NCI-H1092 (cell line): ENCODE measurements around the gene TRIM68.

Source experiments
- DNase-seq: peaks from one replicate; lab custom pipeline; 2025; lab: John Stamatoyannopoulos, UW

Gene TRIM68

DNA sequence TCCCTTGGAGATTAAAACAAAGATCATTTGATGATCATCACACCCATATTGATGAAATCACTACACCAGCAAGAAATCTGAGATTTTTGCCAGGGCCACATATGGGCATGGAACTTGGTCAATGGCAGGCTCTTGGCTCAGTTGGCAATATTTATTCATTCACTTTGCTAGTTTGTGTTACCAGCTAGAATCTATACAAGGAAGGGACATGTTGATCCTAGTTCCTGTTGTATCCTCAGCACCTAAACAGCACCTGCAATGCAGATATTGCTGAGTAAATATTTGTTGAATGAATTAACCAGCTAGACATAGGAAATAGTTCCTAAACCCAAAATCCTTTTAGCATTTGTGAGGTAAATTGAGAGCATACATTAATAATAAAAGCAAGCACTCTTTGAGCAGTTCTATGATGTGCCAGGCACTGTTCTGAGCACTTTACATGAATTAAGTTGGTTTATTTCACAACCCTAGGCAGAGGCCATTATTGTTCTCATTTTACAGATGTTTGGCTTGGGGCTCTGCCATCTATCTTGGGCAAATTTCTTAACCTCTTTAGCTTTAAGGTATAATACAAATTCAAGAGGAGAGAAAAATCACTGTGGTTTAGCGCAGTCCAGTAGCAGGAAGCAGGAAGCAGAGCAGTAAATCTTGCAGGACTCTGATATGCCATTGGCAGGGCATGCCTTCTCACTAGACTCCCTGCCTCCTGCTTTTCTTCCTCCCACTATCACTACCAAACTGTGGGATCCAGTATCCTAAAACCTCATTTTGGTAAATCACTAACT is 1.6 kb downstream of the TRIM68 start:
- DNase-seq = peak; percentile 38

DNA sequence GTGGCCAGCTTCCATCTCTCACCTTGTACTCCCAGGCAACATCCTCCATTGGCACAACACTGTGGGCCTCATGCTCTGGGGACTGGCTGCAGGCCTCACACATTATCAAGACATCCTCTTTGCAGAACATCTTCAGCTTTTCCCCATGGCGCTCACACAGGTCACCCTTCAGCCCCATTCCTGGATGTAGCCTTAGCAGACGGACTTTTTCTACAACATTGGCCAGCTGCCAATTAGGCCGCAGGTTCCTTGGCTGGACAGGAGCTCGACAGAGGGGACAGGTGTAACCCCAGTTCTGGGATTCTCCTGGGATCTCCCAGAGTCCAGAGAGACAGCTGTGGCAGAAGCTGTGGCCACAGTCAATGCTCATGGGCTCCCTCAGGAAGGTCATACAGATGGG is 3.0 kb downstream of the TRIM68 start:
- DNase-seq = no peak

DNA sequence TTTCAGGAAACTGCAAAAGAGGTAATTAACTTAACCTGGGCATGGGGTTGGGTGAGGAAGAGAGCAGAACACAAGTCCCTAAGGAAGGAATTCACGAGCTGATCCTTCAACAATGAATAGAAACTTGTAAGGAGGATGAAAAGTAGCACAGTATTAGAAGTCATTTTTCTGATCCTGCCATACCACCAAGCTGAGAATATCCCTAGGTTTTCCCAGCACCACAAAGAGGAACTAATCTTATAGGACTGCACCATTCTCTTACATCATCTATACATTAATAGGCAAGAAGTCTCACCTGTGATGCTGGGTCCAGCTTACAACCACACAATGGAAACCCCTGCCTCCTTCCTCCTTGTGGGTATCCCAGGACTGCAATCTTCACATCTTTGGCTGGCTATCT is 14.3 kb downstream of the TRIM68 start, which contains the start of gene OR52I1:
OR52I1 (plus strand) TSS at position 301 of the 400 bp plus-strand sequence; CDS start at position 301, 0 bp downstream.
- DNase-seq = no peak

DNA sequence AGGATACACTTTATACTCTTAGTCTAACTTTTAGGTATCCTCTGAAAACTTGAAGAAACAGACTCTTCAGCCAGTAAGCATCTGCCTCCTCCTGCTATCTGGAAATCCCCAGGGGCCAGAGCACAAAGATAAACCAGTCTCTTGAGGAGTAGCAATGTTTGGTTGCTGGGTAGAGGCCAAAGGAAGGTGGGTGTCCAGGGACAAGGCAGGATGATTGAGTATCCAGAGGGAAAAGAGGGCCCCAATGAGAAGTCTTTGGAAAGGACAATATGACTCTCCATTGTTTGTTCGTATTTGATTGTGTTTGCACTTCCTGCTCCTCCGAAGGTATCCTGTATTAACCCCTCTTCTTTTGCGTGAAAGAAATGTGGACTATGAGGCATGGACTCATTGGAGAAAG is 19.0 kb downstream of the TRIM68 start:
- no peak for DNase-seq

DNA sequence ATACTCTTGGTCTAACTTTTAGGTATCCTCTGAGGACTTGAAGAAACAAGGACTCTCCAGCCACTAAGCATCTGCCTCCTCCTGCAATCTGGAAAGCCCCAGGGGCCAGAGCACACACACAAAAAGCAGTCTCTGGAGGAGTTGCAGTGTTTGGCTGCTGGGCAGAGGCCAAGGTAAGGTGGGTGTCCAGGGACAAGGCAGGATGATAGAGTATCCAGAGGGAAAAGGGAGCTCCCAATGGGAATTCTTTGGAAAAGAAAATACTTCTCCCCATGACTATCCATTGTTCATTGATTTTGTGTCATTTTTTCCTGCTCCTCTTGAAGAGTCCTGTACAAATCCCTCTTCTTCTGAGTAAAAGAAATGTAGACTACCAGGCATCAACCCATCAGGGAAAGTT is 26.6 kb downstream of the TRIM68 start, which contains the start of gene OR52I2:
OR52I2 (plus strand) TSS at position 301 of the 400 bp plus-strand sequence.
- no peak for DNase-seq

DNA sequence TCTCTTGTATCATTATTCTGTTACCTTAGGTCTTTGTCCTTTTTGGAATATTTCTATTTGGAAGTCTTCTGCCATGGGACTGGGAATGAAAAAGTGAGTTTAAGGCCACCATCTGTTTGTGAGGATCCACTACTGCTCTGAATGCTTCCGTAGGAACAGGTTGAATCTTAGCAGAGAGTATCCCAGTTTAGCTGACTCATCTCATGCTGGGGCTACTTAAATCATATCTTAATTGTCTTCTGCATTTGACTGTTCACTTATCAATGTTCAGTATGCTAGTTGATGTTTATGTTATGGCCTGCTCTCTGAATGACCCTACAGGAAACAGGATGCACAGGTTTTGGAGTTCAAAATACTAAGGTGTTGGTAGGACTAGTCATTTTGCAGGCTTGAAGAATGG is 27.9 kb downstream of the TRIM68 start:
- DNase-seq = no peak

DNA sequence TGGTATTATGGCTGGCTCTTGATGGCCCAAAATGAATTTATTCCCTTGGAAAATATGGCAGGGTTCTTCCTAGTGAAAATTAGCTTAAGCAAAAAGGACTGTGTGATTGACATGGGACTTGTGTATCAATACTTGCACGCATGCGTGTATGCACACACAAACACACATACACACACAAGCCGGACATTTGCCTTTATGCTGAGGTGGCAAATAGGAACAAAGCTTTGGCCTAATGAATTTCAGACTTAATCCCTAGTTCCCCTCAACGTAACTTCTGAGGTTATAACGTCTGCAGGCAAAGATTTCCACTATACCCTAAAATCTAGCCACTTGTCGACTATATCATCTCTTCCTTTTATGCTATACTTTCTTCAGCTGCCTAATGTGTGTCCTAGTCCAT is 29.4 kb downstream of the TRIM68 start:
- DNase-seq = no peak

DNA sequence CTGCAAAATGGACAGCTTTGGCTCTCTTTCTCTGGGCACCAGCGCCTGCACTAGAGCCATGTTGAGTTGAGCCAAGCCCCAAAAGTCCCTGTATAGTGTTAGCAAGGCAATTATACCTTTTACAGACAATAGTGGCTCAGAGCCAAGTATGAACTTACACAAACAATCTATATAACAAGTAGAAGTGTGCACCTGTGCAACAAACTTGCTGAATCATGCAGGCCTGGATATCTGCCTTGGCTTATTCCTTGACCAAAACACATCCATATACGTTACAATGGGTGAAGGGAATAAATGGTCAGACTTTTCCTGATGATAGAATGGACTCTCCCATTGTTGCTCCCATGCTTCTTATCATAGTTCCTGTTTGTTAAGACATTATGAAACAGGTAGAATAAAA is 30.3 kb downstream of the TRIM68 start:
- no peak for DNase-seq

DNA sequence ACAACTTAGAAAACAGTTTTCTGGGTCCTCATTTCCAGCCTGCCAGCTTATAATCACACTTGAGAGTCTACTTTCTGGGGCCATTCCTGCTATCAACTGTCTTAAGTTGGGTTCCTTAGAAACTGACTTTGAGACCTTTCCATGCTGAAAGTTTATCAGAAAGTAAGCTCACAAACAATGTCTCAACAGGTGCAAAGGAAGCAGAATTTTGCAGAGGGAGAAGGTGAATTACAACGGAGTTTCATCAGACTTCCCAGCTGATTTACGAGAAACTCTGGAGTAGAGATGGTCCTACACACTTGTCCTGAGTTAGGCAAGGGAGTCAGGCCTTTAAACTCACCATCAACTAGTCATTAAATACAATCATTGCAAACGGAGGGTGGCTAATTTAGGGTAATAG is 31.2 kb downstream of the TRIM68 start:
- DNase-seq = no peak

DNA sequence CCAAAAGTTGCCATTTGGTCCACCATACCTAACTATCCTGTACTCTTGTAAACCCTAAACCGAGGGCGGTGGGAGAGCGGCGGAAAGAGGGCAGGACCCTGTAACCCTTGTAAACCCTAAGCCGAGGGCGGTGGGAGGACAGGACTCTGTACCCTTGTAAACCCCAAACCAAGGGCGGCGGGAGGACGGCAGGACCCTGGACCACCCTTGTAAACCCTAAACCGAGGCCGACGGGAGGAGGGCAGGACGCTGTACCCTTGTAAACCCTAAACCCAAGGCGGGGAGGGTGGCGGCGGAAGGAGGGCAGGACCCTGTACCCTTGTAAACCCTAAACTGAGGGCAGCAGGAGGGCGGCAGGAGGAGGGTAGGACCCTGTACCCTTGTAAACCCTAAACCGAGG is 39.0 kb downstream of the TRIM68 start:
- no peak for DNase-seq

DNA sequence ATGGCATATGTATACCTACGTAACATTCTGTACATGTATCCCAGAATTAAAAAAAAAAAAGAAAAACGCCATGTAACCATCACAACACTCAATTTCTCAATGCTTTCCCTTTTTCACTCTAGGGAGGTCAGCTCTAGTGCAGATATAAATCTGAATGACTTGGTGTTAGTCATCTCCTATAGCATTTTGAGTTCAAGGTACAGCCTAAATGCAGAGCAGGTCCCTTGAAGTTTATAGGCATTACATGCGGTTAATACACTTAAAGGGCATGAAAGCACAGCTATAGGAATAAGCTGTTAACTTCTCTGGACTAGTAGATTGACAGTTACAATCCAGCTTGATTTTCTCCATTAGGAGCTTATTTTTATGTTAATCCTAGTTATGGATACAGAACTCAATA is 42.7 kb downstream of the TRIM68 start:
- no peak for DNase-seq

DNA sequence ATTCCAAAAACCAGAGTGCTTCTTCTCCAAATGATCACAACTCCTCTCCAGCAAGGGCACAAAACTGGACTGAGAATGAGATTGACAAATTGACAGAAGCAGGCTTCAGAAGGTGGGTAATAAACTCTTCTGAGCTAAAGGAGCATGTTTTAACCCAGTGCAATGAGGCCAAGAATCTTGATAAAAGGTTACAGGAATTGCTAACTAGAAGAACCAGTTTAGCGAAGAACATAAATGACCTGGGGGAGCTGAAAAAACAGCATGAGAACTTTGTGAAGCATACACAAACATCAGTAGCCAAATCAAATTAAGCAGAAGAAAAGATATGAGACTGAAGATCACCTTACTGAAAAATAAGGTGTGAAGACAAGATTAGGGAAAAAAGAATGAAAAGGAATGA is 47.6 kb downstream of the TRIM68 start:
- no peak for DNase-seq

DNA sequence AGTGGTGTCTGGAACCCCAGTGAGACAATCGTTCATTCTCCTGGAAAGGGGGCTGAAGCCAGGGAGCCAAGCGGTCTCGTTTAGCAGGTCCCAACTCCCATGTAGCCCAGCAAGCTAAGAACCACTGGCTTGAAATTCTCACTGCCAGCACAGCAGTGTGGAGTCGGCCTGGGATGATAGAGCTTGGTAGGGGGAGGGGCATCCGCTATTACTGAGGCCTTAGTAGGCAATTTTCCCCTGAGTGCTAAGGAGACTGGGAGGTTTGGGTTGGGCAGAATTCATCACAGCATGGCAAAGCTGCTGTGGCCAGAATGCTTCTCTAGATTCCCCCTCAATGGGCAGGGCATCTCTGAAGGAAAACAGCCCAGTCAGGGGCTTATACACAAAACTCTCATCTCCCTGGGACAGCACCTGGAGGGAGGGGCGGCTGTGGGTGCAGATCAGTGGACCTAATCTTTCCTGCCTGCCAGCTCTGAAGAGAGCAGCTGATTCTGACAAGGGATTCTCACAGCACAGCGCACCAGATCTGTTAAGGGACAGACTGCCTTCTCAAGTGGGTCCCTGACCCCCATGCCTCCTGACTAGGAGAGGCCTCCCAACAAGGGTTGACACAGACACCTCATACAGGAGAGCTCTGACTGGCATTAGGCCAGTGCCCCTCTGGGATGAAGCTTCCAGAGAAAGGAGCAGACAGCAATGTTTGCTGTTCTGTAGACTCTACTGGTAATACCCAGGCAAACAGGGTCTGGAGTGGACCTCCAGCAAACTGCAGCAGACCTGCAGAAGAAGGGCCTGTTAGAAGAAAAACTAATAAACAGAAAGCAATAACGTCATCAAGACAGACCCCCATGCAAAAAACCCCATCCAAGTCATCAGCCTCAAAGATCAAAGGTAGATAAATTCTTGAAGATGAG is 48.2 kb downstream of the TRIM68 start:
- no peak for DNase-seq

DNA sequence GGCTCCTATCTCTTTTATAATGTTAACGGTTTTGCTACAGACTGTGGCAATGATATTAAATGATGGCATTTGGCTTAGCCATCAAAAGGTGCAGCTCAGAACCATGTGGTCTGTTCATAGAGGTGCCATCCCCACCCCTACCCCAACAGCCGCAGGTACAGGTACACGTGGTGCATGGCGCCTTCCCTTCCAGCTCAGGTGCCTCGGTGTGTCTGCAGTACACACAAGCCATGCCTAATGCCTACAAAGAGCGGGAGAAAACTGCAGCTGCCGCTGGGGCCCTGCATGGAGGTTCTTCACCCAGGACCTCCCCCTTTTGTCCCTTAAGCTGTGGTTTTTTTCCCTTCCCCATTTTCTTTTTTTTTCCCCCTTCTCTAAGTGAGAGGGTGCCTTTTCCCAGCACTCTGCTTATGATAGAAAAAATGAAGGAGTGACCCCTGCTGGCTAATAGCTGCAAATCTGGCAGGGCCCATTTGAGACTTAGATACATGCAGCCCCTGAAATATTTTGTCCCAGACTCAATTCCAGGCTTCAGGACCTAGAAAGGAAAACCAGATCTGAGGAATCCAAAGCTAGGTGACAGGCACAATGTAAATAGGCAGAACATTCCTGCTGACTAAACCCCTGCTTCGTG is 56.6 kb downstream of the TRIM68 start:
- DNase-seq = no peak
